Breast epithelium (tissue), 4 donors: Measurements from ENCODE around the gene MARS1. TPM values are rescaled to one million over a fixed set of nuclear protein-coding genes. Genes with fewer than 3 reads are reported as not detected.

ENCODE experiments used
- DNase-seq, 2 donors: peaks; one replicate each; pipeline ENCODE4 v3.0.0-alpha.2; 2019; ENCODE audit warnings: low spot score in 2 of 2
- H3K27ac ChIP-seq, 2 donors: fragments of 200-600 bp; sonication (generic) in 1 of 2; one replicate each; pipeline ENCODE4 v1.5.1; 2016 to 2019; ENCODE audit warnings: mild to moderate bottlenecking in 1 of 2
- H3K27me3 ChIP-seq, 2 donors: fragments of 200-600 bp; sonication (generic) in 1 of 2; one replicate each; pipeline versions ENCODE4 v1.5.1 to v1.6.0; 2017 to 2019; ENCODE audit warnings: control low read depth in 1 of 2, mild to moderate bottlenecking in 1 of 2
- H3K36me3 ChIP-seq: fragments of 200-600 bp; one replicate; pipeline ENCODE4 v1.5.1; 2019
- H3K4me1 ChIP-seq, 2 donors: fragments of 200-600 bp; sonication (generic); one replicate each; pipeline ENCODE4 v1.5.1; 2016 to 2019; ENCODE audit warnings: control low read depth in 1 of 2
- H3K4me3 ChIP-seq, 3 donors: fragments of 200-600 bp; sonication (generic); 1 replicate in 2 of 3; 2 replicates in 1 of 3; pipeline ENCODE4 v1.5.1; 2016 to 2019; ENCODE audit warnings: mild to moderate bottlenecking in 3 of 3, moderate library complexity in 2 of 3
- H3K9me3 ChIP-seq, 2 donors: fragments of 200-600 bp; sonication (generic) in 1 of 2; one replicate each; pipeline ENCODE4 v1.5.1; 2016 to 2019; ENCODE audit warnings: control low read depth in 1 of 2
- CTCF ChIP-seq, 3 donors: fragments of 450-650 bp; IDR thresholded peaks; one replicate each; pipeline ENCODE4 v1.5.1; 2016 to 2017; ENCODE audit warnings: antibody characterized with exemption in 3 of 3, mild to moderate bottlenecking in 3 of 3, moderate library complexity in 3 of 3
- POLR2A ChIP-seq: fragments of 450-650 bp; IDR thresholded peaks from one replicate; pipeline ENCODE4 v1.6.1; 2016; ENCODE audit warnings: antibody characterized with exemption, mild to moderate bottlenecking, moderate library complexity
- POLR2AphosphoS5 ChIP-seq, 3 donors: sonication (generic); formaldehyde crosslinking; IDR thresholded peaks; one replicate each; pipeline ENCODE4 v1.6.1; 2017; ENCODE audit warnings: antibody characterized with exemption in 3 of 3
- intact Hi-C: fragments of 100-400 bp; cut with DNase I; formaldehyde crosslinking; loops from one replicate; pipeline ENCODE4 v1.15.1; 2023; ENCODE audit warnings: low total_unique reads
- total RNA-seq, 3 donors: library from RNA; depleted of rRNA; stranded (reverse); fragments of >200 nt; gene quantifications; one replicate each; pipeline ENCODE4 v1.1.0, GENCODE V29; 2016

MARS1 gene
- total RNA-seq, 3 donors from 2014 or later = 39.2 to 65.9 (median 60.2) TPM

DNA sequence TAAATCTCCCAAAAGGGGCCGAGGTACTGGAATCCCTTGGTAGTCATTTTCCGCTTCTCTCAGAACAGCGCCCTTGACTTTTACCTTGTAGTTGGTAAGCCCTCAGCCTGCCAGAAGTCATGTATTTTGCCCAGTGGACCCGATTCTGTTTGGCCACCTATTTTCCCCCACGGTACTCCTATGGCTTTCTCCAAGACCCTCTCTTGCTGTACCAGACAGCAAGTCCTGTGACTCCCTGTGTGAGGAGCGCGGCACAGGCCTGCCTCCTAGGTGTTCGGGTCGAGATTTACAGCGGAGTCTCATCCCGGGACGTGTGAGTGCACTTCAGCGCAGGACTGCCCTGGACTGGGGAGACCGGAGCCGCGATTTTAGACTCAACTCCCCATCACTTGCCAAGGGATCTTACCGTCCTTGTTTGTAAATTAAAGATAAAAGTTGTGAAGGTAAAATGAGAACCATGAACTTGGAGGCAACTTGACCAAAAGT lies 33.7 kb downstream of the MARS1 start:
- intact Hi-C loops = loop anchor here (5.0 kb wide), 1 partner anchor 434 kb away; the partner anchor contains the start of gene NAB2
- TF ChIP-seq CTCF (IDR thresholded peaks at IDR 0.05) (no peak), POLR2A (no peak), POLR2AphosphoS5 (IDR thresholded peaks at IDR 0.05) (no peak)
- H3K4me3 ChIP-seq = peak overlapping the region; percentile 81 to 93 (median 84)
- H3K4me1 ChIP-seq = peaks cover 13 to 41% of the 10 kb centered on the region in 2 donors
- H3K27ac ChIP-seq = peak overlapping the region; percentile 99 to 100
- no peaks in the 10 kb centered on the region for H3K9me3 ChIP-seq
- DNase-seq = peak in 1 of 2 donors; percentile 70
- H3K36me3 ChIP-seq = no peaks in the 10 kb centered on the region
- no peaks in the 10 kb centered on the region for H3K27me3 ChIP-seq

DNA sequence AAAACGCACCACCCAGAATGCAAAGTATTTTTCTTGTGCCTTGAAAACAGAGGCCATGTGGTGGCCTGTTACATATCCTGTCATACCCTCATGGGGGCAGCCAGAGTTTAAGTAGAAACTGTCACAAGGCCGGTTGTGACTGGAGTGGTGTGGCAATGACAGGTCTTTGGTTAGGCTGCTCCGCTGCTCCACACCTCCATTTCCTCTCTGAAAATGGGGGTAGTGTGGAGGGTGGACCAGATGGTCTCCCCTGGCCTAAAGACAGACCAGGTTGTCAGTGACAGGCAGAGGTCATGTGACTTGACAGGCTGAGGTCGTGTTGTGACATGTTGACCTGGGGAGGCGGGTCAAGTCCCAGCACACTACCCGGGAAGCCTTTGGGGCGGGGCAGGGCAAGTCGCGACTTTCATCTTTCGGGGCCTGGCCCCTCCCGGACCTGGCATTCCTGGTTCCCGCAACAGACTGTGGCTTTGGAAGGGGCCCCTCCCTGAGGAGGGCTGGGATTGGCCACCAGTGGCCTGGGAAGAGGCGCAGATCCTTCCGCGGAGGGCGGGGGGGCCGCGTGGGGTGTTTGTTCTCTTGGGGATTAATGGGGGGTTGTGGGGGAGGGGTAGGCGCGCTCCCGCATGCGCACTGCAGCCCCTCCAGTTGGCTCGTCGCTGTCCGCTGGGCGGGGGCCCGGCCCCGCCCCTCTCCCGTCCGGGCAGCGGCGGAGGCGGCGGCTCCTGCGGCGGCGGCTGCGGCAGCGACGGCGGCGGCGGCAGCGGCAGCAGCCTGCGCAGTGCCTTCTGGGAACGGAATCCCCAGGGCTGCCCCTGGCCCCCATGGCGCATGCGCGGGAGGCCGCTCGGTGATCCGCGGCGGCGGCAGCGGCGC lies 34.4 kb downstream of the MARS1 start, which contains the start of gene MBD6:
Gene MBD6 (plus strand): TSS at position 814 of the 876 bp plus-strand sequence. CDS start 1,480 bp downstream, outside the sequence.
- intact Hi-C loops = loop anchor here (5.0 kb wide), 1 partner anchor 435 kb away; the partner anchor contains the start of gene NAB2
- H3K27me3 ChIP-seq = no peaks in the 10 kb centered on the region
- H3K4me1 ChIP-seq = peaks cover 13 to 41% of the 10 kb centered on the region in 2 donors
- peak; percentile 93 to 97 for DNase-seq
- peak in 2 of 3 donors; percentile 13 to 20 for TF ChIP-seq CTCF (IDR thresholded peaks at IDR 0.05)
- TF ChIP-seq POLR2A = peak; percentile 50
- TF ChIP-seq POLR2AphosphoS5 (IDR thresholded peaks at IDR 0.05) = peak; percentile 85 to 91 (median 89)
- peak within 1 kb of the TSS; percentile 81 to 93 (median 84) for H3K4me3 ChIP-seq
- no peaks in the 10 kb centered on the region for H3K36me3 ChIP-seq
- H3K9me3 ChIP-seq = no peaks in the 10 kb centered on the region
- peak within 1 kb of the TSS; percentile 99 to 100 for H3K27ac ChIP-seq

DNA sequence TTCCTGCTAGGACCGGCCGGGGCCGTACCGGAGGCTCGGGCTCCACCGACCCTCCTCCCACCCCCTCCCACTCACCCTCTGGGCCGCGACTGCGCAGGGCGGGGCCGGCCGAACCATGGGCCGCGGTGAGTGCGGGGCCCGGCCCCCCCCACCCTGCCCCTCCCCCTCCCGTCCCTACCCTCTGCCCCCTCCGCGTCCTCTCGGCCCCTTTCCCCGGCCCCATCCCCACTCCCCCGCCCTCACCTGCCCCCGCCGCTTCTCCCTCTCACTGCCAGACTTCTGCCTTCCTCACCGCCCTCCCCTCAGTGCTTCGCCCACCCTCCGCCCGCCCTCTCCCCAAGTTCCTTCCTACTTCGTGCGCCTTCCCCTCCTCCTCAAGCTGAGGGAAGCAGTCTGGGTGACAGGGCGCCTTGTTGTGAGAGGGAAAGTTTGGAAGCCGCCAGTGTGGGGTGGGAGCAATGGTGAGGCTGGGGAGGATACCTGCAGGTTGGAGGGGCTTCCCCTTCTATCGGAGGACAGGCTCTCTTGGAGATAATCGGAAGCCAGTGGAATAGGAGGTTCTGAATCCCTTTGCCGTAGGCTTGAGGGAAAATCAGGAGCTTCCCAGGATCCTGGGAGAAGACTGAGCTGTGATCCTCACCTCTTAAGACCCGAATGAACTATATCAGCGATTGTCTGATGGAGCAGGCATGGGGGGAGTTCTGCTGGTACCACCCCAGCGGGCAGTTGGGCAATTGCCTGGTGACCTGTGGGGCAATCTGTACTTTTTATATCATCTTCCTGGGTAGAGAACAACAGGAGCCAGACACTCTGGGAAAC lies 35.2 kb downstream of the MARS1 start:
- no peaks in the 10 kb centered on the region for H3K27me3 ChIP-seq
- no peaks in the 10 kb centered on the region for H3K36me3 ChIP-seq
- peaks cover 13 to 39% of the 10 kb centered on the region in 2 donors for H3K4me1 ChIP-seq
- H3K4me3 ChIP-seq = peak overlapping the region; percentile 81 to 93 (median 84)
- intact Hi-C loops = loop anchor here (5.0 kb wide), 1 partner anchor 436 kb away; the partner anchor contains the start of gene NAB2
- peak in 1 of 2 donors; percentile 43 for DNase-seq
- no peaks in the 10 kb centered on the region for H3K9me3 ChIP-seq
- H3K27ac ChIP-seq = peak overlapping the region; percentile 99 to 100
- TF ChIP-seq CTCF (IDR thresholded peaks at IDR 0.05) (no peak), POLR2A (no peak), POLR2AphosphoS5 (IDR thresholded peaks at IDR 0.05) (peak in 1 of 3 donors; percentile 5)

GRCh38 chr12:57523706-57524614 lies 36.1 kb downstream of the MARS1 start:
- Histone ChIP-seq H3K4me1 (peaks cover 9 to 30% of the 10 kb centered on the region in 2 donors), H3K9me3 (no peaks in the 10 kb centered on the region), H3K27ac (peak overlapping the region; percentile 99 to 100), H3K27me3 (no peaks in the 10 kb centered on the region), H3K36me3 (no peaks in the 10 kb centered on the region), H3K4me3 (peak overlapping the region; percentile 81 to 93 (median 84))
- no peak for TF ChIP-seq POLR2AphosphoS5 (IDR thresholded peaks at IDR 0.05)
- no peak for TF ChIP-seq CTCF (IDR thresholded peaks at IDR 0.05)
- no peak for TF ChIP-seq POLR2A
- DNase-seq = no peak
- intact Hi-C loops = loop anchor here (5.0 kb wide), 1 partner anchor 437 kb away; the partner anchor contains the start of gene NAB2
